K562 (cell line): ENCODE data around the gene HNRNPF. TPM values are rescaled to one million over a fixed set of nuclear protein-coding genes. Genes with fewer than 3 reads are reported as not detected.

ENCODE experiments used
- CBX5 ChIP-seq: IDR thresholded peaks from 2 replicates; pipeline ENCODE4 v1.6.1; 2014; ENCODE audit warnings: low read depth, borderline replicate concordance
- HMGN3 ChIP-seq: IDR thresholded peaks from 2 replicates; pipeline ENCODE4 v1.6.1; 2011; ENCODE audit warnings: borderline replicate concordance, low read depth, mild to moderate bottlenecking, mixed read lengths, low read length; ENCODE audit not compliant: insufficient read length; ENCODE audit errors: extremely low read depth
- KDM4B ChIP-seq, 2 experiments: fragments of 450-650 bp in 1 of 2; sonication (generic) in 1 of 2; IDR thresholded peaks; 2 replicates each; pipeline ENCODE4 v1.6.1; 2016 to 2017; ENCODE audit warnings: borderline replicate concordance in 2 of 2, antibody characterized with exemption in 1 of 2, low read depth in 1 of 2, mild to moderate bottlenecking in 1 of 2
- NCOR1 ChIP-seq: fragments of 450-650 bp; IDR thresholded peaks from 2 replicates; pipeline ENCODE4 v1.6.1; 2016; ENCODE audit warnings: mild to moderate bottlenecking, moderate library complexity
- NEUROD1 ChIP-seq: fragments of 150-350 bp; IDR thresholded peaks from 2 replicates; pipeline ENCODE4 v1.6.1; 2014; ENCODE audit warnings: borderline replicate concordance, low read length, low read depth; ENCODE audit not compliant: partially characterized antibody
- PHF8 ChIP-seq: fragments of 200-600 bp; sonication (generic); IDR thresholded peaks from 2 replicates; pipeline ENCODE4 v1.6.1; 2012; ENCODE audit warnings: mixed run types, mild to moderate bottlenecking, inconsistent platforms, low read length, moderate library complexity, borderline replicate concordance
- SIN3A ChIP-seq, 2 experiments: fragments of 150-350 bp in 1 of 2; IDR thresholded peaks; 2 replicates each; pipeline ENCODE4 v1.6.1; 2011 to 2016; ENCODE audit warnings: borderline replicate concordance in 2 of 2, low read depth in 2 of 2, low read length in 2 of 2, mild to moderate bottlenecking in 2 of 2, moderate library complexity in 2 of 2; ENCODE audit not compliant: control insufficient read depth in 1 of 2
- THRAP3 ChIP-seq: fragments of 450-650 bp; IDR thresholded peaks from 2 replicates; pipeline ENCODE4 v1.6.1; 2016; ENCODE audit warnings: mild to moderate bottlenecking, inconsistent platforms, borderline replicate concordance
- ZNF232 ChIP-seq: sonication (generic); formaldehyde crosslinking; IDR thresholded peaks from 2 replicates; pipeline ENCODE4 v1.8.0; 2022; ENCODE audit warnings: mild to moderate bottlenecking, missing genetic modification reagents
- ZNF699 ChIP-seq: fragments of 250-450 bp; sonication (Bioruptor Pico); IDR thresholded peaks from 2 replicates; pipeline ENCODE4 v1.8.0; 2021; ENCODE audit warnings: mild to moderate bottlenecking, moderate library complexity; ENCODE audit not compliant: insufficient replicate concordance
- polyA plus RNA-seq, 8 experiments: library from polyadenylated mRNA; depleted of rRNA in 4 of 8; stranded (reverse) in 5 of 8; unstranded in 3 of 8; fragments of >200 nt; fragmentation: Nextera tagmentation in 2 of 8; fragmentation: Illumina TruSeq in 1 of 8; extraction: Ambion mirVana in 2 of 8; extraction: Trizol in 1 of 8; gene quantifications; 2 replicates each; pipeline versions ENCODE4 v1.2.1 to v1.2.3, GENCODE V29; 2011 to 2014; ENCODE audit warnings: inconsistent platforms in 1 of 8, missing spikeins in 1 of 8
- total RNA-seq, 7 experiments: library from RNA; depleted of rRNA in 6 of 7; stranded (reverse); fragments of >200 nt in 6 of 7; fragmentation: Illumina TruSeq in 2 of 7; extraction: Trizol in 2 of 7; gene quantifications; 2 replicates each; pipeline versions ENCODE4 v1.2.1 to v1.2.3, GENCODE V29; 2011 to 2021; ENCODE audit warnings: low replicate concordance in 1 of 7
- TF ChIP-seq, protein P1 (sequence below), 2 experiments: fragments of 450-650 bp; conservative IDR thresholded peaks; 2 replicates each; pipeline ENCODE4 v1.6.1; 2017; ENCODE audit warnings: mild to moderate bottlenecking in 2 of 2, moderate library complexity in 2 of 2
- TF ChIP-seq, protein P2 (sequence below): fragments of 150-350 bp; IDR thresholded peaks from 2 replicates; pipeline ENCODE4 v1.6.1; 2014; ENCODE audit warnings: low read depth, mild to moderate bottlenecking, low read length, borderline replicate concordance
- TF ChIP-seq, protein P3 (sequence below): fragments of 250-450 bp; sonication (Bioruptor Pico); IDR thresholded peaks from 2 replicates; pipeline ENCODE4 v1.8.0; 2021; ENCODE audit warnings: mild to moderate bottlenecking, moderate library complexity
- TF ChIP-seq, protein P4 (sequence below): fragments of 250-450 bp; sonication (Bioruptor Pico); IDR thresholded peaks from 2 replicates; pipeline ENCODE4 v1.8.0; 2021; ENCODE audit warnings: moderate library complexity, mild to moderate bottlenecking, inconsistent platforms

The HNRNPF gene
- total and polyA plus RNA-seq, 9 of the 15 experiments (the other 6 are each of a cell fraction or from before 2014, with no cell fraction given), result 192 to 489 (median 416) TPM

DNA sequence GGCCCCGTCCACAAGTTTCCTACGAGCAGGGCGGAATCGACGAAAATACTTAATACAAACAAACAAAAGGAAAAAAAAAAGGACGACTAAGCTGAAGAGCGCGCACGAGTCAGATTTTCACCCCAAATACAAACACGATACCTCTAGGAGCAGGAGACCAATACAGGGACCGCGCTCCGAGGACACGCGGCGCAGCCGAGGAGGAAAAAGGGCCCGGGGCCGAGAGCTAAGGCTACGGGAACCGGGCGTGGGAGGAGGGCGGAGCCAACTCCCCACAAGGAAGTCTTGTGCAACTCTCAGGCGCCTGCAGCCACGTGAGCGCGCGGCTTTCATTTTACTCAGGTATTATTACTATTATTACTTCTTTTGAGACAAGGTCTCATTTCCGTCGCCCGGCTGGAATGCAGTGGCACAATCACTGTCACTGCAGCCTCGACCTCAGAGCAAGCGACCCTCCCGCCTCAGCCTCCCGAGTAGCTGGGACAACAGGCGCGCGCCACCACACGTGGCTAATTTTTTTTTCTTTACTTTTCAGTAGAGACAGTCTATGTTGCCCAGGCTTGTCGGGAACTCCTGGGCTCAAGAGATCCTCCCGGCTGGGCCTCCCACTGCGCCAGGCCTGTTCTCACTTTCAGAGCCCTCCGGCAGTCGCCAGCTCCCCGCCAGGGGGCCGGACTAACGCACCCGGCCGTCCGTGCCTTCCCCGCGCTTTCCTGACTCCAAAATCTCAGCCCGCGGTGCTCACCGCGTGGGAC lies 1.2 kb downstream of the HNRNPF start (continued):
- TF ChIP-seq THRAP3 (peak; percentile 9; the same call in 1 of the 2 replicates), ZNF232 (CRISPR knock-in tag) (no peak; the same call in 1 of the 2 replicates), CBX5 (peak; percentile 62; the same call in 1 of the 2 replicates), SIN3A (IDR thresholded peaks at IDR 0.05; ENCODE audit: borderline replicate concordance in 2 of 2, control insufficient read depth in 1 of 2, low read depth in 2 of 2, low read length in 2 of 2) (peak; percentile 49 to 53; a peak in 3 of 4 replicates), NEUROD1 (peak; percentile 55), PHF8 (peak; percentile 75), ZNF699 (CRISPR knock-in tag) (no peak), KDM4B (IDR thresholded peaks at IDR 0.05; ENCODE audit: borderline replicate concordance in 2 of 2, low read depth in 1 of 2) (0 out of 4 replicates have a peak, but pooled peaks of 1 of the 2 experiments have one; percentile 44), NCOR1 (no peak), HMGN3 (no peak)
- TF ChIP-seq, protein P1, sequence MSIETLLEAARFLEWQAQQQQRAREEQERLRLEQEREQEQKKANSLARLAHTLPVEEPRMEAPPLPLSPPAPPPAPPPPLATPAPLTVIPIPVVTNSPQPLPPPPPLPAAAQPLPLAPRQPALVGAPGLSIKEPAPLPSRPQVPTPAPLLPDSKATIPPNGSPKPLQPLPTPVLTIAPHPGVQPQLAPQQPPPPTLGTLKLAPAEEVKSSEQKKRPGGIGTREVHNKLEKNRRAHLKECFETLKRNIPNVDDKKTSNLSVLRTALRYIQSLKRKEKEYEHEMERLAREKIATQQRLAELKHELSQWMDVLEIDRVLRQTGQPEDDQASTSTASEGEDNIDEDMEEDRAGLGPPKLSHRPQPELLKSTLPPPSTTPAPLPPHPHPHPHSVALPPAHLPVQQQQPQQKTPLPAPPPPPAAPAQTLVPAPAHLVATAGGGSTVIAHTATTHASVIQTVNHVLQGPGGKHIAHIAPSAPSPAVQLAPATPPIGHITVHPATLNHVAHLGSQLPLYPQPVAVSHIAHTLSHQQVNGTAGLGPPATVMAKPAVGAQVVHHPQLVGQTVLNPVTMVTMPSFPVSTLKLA (conservative IDR thresholded peaks at IDR 0.05), result no peak
- TF ChIP-seq, protein P2, sequence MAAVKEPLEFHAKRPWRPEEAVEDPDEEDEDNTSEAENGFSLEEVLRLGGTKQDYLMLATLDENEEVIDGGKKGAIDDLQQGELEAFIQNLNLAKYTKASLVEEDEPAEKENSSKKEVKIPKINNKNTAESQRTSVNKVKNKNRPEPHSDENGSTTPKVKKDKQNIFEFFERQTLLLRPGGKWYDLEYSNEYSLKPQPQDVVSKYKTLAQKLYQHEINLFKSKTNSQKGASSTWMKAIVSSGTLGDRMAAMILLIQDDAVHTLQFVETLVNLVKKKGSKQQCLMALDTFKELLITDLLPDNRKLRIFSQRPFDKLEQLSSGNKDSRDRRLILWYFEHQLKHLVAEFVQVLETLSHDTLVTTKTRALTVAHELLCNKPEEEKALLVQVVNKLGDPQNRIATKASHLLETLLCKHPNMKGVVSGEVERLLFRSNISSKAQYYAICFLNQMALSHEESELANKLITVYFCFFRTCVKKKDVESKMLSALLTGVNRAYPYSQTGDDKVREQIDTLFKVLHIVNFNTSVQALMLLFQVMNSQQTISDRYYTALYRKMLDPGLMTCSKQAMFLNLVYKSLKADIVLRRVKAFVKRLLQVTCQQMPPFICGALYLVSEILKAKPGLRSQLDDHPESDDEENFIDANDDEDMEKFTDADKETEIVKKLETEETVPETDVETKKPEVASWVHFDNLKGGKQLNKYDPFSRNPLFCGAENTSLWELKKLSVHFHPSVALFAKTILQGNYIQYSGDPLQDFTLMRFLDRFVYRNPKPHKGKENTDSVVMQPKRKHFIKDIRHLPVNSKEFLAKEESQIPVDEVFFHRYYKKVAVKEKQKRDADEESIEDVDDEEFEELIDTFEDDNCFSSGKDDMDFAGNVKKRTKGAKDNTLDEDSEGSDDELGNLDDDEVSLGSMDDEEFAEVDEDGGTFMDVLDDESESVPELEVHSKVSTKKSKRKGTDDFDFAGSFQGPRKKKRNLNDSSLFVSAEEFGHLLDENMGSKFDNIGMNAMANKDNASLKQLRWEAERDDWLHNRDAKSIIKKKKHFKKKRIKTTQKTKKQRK, result no peak
- TF ChIP-seq, protein P3, sequence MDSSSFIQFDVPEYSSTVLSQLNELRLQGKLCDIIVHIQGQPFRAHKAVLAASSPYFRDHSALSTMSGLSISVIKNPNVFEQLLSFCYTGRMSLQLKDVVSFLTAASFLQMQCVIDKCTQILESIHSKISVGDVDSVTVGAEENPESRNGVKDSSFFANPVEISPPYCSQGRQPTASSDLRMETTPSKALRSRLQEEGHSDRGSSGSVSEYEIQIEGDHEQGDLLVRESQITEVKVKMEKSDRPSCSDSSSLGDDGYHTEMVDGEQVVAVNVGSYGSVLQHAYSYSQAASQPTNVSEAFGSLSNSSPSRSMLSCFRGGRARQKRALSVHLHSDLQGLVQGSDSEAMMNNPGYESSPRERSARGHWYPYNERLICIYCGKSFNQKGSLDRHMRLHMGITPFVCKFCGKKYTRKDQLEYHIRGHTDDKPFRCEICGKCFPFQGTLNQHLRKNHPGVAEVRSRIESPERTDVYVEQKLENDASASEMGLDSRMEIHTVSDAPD (CRISPR knock-in tag), result no peak
- TF ChIP-seq, protein P4, sequence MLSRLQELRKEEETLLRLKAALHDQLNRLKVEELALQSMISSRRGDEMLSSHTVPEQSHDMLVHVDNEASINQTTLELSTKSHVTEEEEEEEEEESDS, result no peak
